HG02588 (cell line): ENCODE data around the gene YPEL3.
"Not testable (repeated sequence)": the region's sequence is repeated elsewhere in the genome, so short reads cannot be mapped to it uniquely, and the experiment has no call there.

Experiments
- ATAC-seq: cut with Tn5 transposase; IDR thresholded peaks from one replicate; pipeline ENCODE4 v1.9.1; 2021; ENCODE audit warnings: mild to moderate bottlenecking, moderate library complexity; ENCODE audit not compliant: unreplicated experiment

YPEL3 gene

GRCh38 chr16:30119428-30119827, 23.4 kb upstream of the YPEL3 start:
- ATAC-seq = no peak

GRCh38 chr16:30117768-30118167, 21.8 kb upstream of the YPEL3 start:
- ATAC-seq = no peak

- no peak for ATAC-seq
These were observed 20.5 kb upstream of the YPEL3 start for GRCh38 chr16:30116291-30117207.

GRCh38 chr16:30115238-30115637, 19.2 kb upstream of the YPEL3 start:
- ATAC-seq = no peak

GRCh38 chr16:30114833-30115232, 18.8 kb upstream of the YPEL3 start:
- not testable (repeated sequence) for ATAC-seq

GRCh38 chr16:30114411-30114810, 18.4 kb upstream of the YPEL3 start:
- ATAC-seq = no peak

- ATAC-seq = no peak
These were observed 17.8 kb upstream of the YPEL3 start for GRCh38 chr16:30113711-30114333.

GRCh38 chr16:30113031-30113710, 17.2 kb upstream of the YPEL3 start, which contains the start of gene GDPD3:
Gene GDPD3 (minus strand): TSS chr16:30113537. CDS start chr16:30113478, 59 bp downstream.
- no peak for ATAC-seq

- ATAC-seq = no peak
These were observed 16.4 kb upstream of the YPEL3 start for GRCh38 chr16:30112197-30113030.

GRCh38 chr16:30110661-30111060, 14.6 kb upstream of the YPEL3 start:
- ATAC-seq = no peak

GRCh38 chr16:30108059-30108850, 12.2 kb upstream of the YPEL3 start:
- ATAC-seq = no peak

- no peak for ATAC-seq
These were observed 8.5 kb upstream of the YPEL3 start for GRCh38 chr16:30104492-30104891.

- ATAC-seq = no peak
These were observed 8.1 kb upstream of the YPEL3 start for GRCh38 chr16:30104090-30104489.

GRCh38 chr16:30096862-30097563, 1.0 kb upstream of the YPEL3 start:
- no peak for ATAC-seq

- no peak for ATAC-seq
These were observed 591 bp downstream of the YPEL3 start for GRCh38 chr16:30095166-30096078.

- ATAC-seq = no peak
These were observed 1.4 kb downstream of the YPEL3 start for GRCh38 chr16:30094541-30095165.

GRCh38 chr16:30092373-30093010, 3.5 kb downstream of the YPEL3 start:
- ATAC-seq = peak; percentile 39
